H9 (cell line): ENCODE results near the gene DHX40. TPM values are rescaled to one million over a fixed set of nuclear protein-coding genes. Genes with fewer than 3 reads are reported as not detected.

Source experiments
- DNase-seq: peaks from one replicate; pipeline ENCODE4 v3.0.0-alpha.2; 2017
- H2AFZ ChIP-seq: one replicate; pipeline ENCODE4 v1.6.1; 2013; ENCODE audit warnings: mild to moderate bottlenecking, low read length, control low read depth, moderate library complexity
- H2AK5ac ChIP-seq: 2 replicates; pipeline ENCODE4 v1.6.1; 2013; ENCODE audit warnings: low read length, control low read depth, mixed read lengths; ENCODE audit not compliant: insufficient read length
- H2BK120ac ChIP-seq: one replicate; pipeline ENCODE4 v1.6.1; 2013; ENCODE audit warnings: low read depth, mild to moderate bottlenecking, low read length, control low read depth, inconsistent platforms; ENCODE audit not compliant: poor library complexity, severe bottlenecking
- H2BK12ac ChIP-seq: 2 replicates; pipeline ENCODE4 v1.6.1; 2013; ENCODE audit warnings: low read length, control low read depth, mixed read lengths, low read depth; ENCODE audit not compliant: insufficient read length
- H2BK15ac ChIP-seq: 2 replicates; pipeline ENCODE4 v1.6.1; 2013; ENCODE audit warnings: low read depth, low read length, control low read depth
- H2BK20ac ChIP-seq: one replicate; pipeline ENCODE4 v1.6.1; 2013; ENCODE audit warnings: low read depth, mild to moderate bottlenecking, low read length, control low read depth, inconsistent platforms; ENCODE audit not compliant: poor library complexity, severe bottlenecking
- H2BK5ac ChIP-seq: 2 replicates; pipeline ENCODE4 v1.6.1; 2013; ENCODE audit warnings: low read length, control low read depth, mixed read lengths; ENCODE audit not compliant: insufficient read length
- H3K14ac ChIP-seq: 2 replicates; pipeline ENCODE4 v1.6.1; 2013; ENCODE audit warnings: low read length, control low read depth; ENCODE audit not compliant: insufficient read depth
- H3K18ac ChIP-seq: 2 replicates; pipeline ENCODE4 v1.6.1; 2013; ENCODE audit warnings: low read depth, mild to moderate bottlenecking, mixed read lengths, low read length, control low read depth; ENCODE audit not compliant: insufficient read length
- H3K23ac ChIP-seq: 2 replicates; pipeline ENCODE4 v1.6.1; 2013; ENCODE audit warnings: low read length, control low read depth, mixed read lengths, low read depth; ENCODE audit not compliant: insufficient read length
- H3K23me2 ChIP-seq: 2 replicates; pipeline ENCODE4 v1.6.1; 2013; ENCODE audit warnings: low read depth, mild to moderate bottlenecking, mixed read lengths, low read length, control low read depth; ENCODE audit not compliant: insufficient read length, poor library complexity, severe bottlenecking
- H3K27ac ChIP-seq: 2 replicates; pipeline ENCODE4 v1.5.1; 2013; ENCODE audit warnings: low read length, control low read depth, mixed read lengths, low read depth; ENCODE audit not compliant: insufficient read length
- H3K27me3 ChIP-seq: 2 replicates; pipeline ENCODE4 v1.6.1; 2013; ENCODE audit warnings: low read length, control low read depth, inconsistent platforms; ENCODE audit not compliant: insufficient read depth
- H3K4ac ChIP-seq: 2 replicates; pipeline ENCODE4 v1.6.1; 2013; ENCODE audit warnings: low read depth, mild to moderate bottlenecking, control low read depth, inconsistent platforms, low read length, moderate library complexity
- H3K4me1 ChIP-seq: 2 replicates; pipeline ENCODE4 v1.6.1; 2013; ENCODE audit warnings: low read length, control low read depth, inconsistent platforms; ENCODE audit not compliant: insufficient read depth
- H3K4me2 ChIP-seq: 2 replicates; pipeline ENCODE4 v1.6.1; 2013; ENCODE audit warnings: low read length, control low read depth, mixed read lengths; ENCODE audit not compliant: insufficient read length, insufficient read depth
- H3K56ac ChIP-seq: 2 replicates; pipeline ENCODE4 v1.6.1; 2013; ENCODE audit warnings: low read depth, mild to moderate bottlenecking, mixed read lengths, low read length, control low read depth; ENCODE audit not compliant: insufficient read length
- H3K79me1 ChIP-seq: 2 replicates; pipeline ENCODE4 v1.6.1; 2013; ENCODE audit warnings: low read depth, mild to moderate bottlenecking, moderate library complexity, low read length, control low read depth, inconsistent platforms; ENCODE audit not compliant: insufficient read depth, poor library complexity, severe bottlenecking
- H3K79me2 ChIP-seq: 2 replicates; pipeline ENCODE4 v1.6.1; 2013; ENCODE audit warnings: low read length, control low read depth, inconsistent platforms; ENCODE audit not compliant: insufficient read depth
- H3K9ac ChIP-seq: 2 replicates; pipeline ENCODE4 v1.6.1; 2013; ENCODE audit warnings: low read length, control low read depth, mixed read lengths; ENCODE audit not compliant: insufficient read length; ENCODE audit errors: extremely low read depth
- H3K9me3 ChIP-seq: one replicate; pipeline ENCODE4 v1.6.1; 2013; ENCODE audit warnings: low read depth, low read length, inconsistent platforms; ENCODE audit not compliant: control insufficient read depth
- H3T11ph ChIP-seq: one replicate; pipeline ENCODE4 v1.6.1; 2013; ENCODE audit warnings: mild to moderate bottlenecking, low read length, control low read depth, inconsistent platforms
- H4K20me1 ChIP-seq: one replicate; pipeline ENCODE4 v1.6.1; 2013; ENCODE audit not compliant: control insufficient read depth, insufficient read length, insufficient read depth
- H4K5ac ChIP-seq: 2 replicates; pipeline ENCODE4 v1.6.1; 2013; ENCODE audit warnings: low read depth, mild to moderate bottlenecking, mixed read lengths, low read length, control low read depth; ENCODE audit not compliant: insufficient read length
- H4K8ac ChIP-seq: replicated peaks from 2 replicates; pipeline ENCODE4 v1.6.1; 2013; ENCODE audit warnings: low read length, control low read depth, mixed read lengths, low read depth; ENCODE audit not compliant: insufficient read length
- H4K91ac ChIP-seq: 2 replicates; pipeline ENCODE4 v1.6.1; 2013; ENCODE audit warnings: low read depth, mild to moderate bottlenecking, moderate library complexity, mixed read lengths, low read length, control low read depth; ENCODE audit not compliant: insufficient read length
- H3K27ac Mint-ChIP-seq, 3 experiments: 2 replicates in 2 of 3; 3 replicates in 1 of 3; pipeline ENCODE4 v1.8.0; 2020 to 2021; ENCODE audit warnings: mixed read lengths in 3 of 3, mild to moderate bottlenecking in 1 of 3, moderate library complexity in 1 of 3
- H3K27me3 Mint-ChIP-seq: 2 replicates; pipeline ENCODE4 v1.8.0; 2021; ENCODE audit warnings: low read depth, mild to moderate bottlenecking, moderate library complexity, mixed read lengths
- H3K36me3 Mint-ChIP-seq, 3 experiments: 2 replicates in 2 of 3; 3 replicates in 1 of 3; pipeline ENCODE4 v1.8.0; 2020 to 2021; ENCODE audit warnings: low read depth in 3 of 3, mixed read lengths in 3 of 3; ENCODE audit not compliant: insufficient read depth in 1 of 3
- H3K4me1 Mint-ChIP-seq, 2 experiments: 2 replicates each; pipeline ENCODE4 v1.8.0; 2020; ENCODE audit warnings: mixed read lengths in 2 of 2
- H3K4me3 Mint-ChIP-seq, 2 experiments: 2 replicates in 1 of 2; 3 replicates in 1 of 2; pipeline ENCODE4 v1.8.0; 2020 to 2021; ENCODE audit warnings: mild to moderate bottlenecking in 2 of 2, mixed read lengths in 2 of 2, moderate library complexity in 1 of 2
- H3K9me3 Mint-ChIP-seq, 2 experiments: 2 replicates in 1 of 2; 3 replicates in 1 of 2; pipeline ENCODE4 v1.8.0; 2020; ENCODE audit warnings: mild to moderate bottlenecking in 2 of 2, mixed read lengths in 2 of 2, moderate library complexity in 1 of 2
- CTCF ChIP-seq: fragments of 200-600 bp; sonication (generic); conservative IDR thresholded peaks from 3 replicates; pipeline ENCODE4 v1.8.0; 2021; ENCODE audit warnings: antibody characterized with exemption, mild to moderate bottlenecking
- WGBS: extraction: QIAGEN DNeasy Blood & Tissue Kit; methylation state at CpG from one replicate; pipeline ENCODE4 v1.1.7; 2013; ENCODE audit warnings: missing lambda C conversion rate, low lambda C conversion rate, mixed read lengths; ENCODE audit not compliant: insufficient read length; ENCODE audit errors: extremely low coverage; 5-methylcytosine and 5-hydroxymethylcytosine counted together
- long read RNA-seq: library from polyadenylated mRNA; unstranded; transcript quantifications from one replicate; pipeline ENCODE4 v2.0.0, GENCODE V29; 2020
- total RNA-seq: library from RNA; stranded (reverse); gene quantifications from 2 replicates; pipeline ENCODE4 v1.2.1, GENCODE V29; 2021

The DHX40 gene
- total RNA-seq, result 27.6 and 28.8 TPM in 2 replicates
- long read RNA-seq, transcript DHX40-201 (18 exons, 3,660 nt), result major isoform, 63 of 102 reads
- long read RNA-seq, partial matches to known transcripts, result 10 of 102 reads
- long read RNA-seq, other reads (novel, unspliced or antisense), result 29 of 102 reads

GRCh38 chr17:59565171-59565958, at the start of gene DHX40:
DHX40 (plus strand) TSS chr17:59565610; CDS start chr17:59565672, 62 bp downstream.
- H3K79me2 ChIP-seq, result no peaks in the 10 kb centered on the region
- H3K27me3 Mint-ChIP-seq, result peaks cover 25% of the 10 kb centered on the region

More at GRCh38 chr17:59565171-59565958, at the start of gene DHX40:
- Mint-ChIP-seq H3K4me3 (peak within 1 kb of the TSS; percentile 99 to 100), H3K4me1 (peaks cover 4 to 5% of the 10 kb centered on the region in 2 experiments), H3K9me3 (peaks cover 13 to 14% of the 10 kb centered on the region in 2 experiments), H3K36me3 (peaks cover 8 to 12% (median 10%) of the 10 kb centered on the region in 3 experiments), H3K27ac (peak within 1 kb of the TSS; percentile 99 to 100 (median 99); a peak in 6 of 7 replicates)
- no CpG with 5 or more reads among the region's 62 CpGs for WGBS
- H3K9me3 ChIP-seq, result peaks cover 3% of the 10 kb centered on the region
- H2BK120ac ChIP-seq, result no peak within 1 kb of the TSS
- H3K4ac ChIP-seq, result no peak within 1 kb of the TSS
- no peak within 1 kb of the TSS for H3K27ac ChIP-seq
- H2BK5ac ChIP-seq, result no peak within 1 kb of the TSS
- H3K23ac ChIP-seq, result no peak within 1 kb of the TSS
- peak; percentile 96 for DNase-seq
- peak within 1 kb of the TSS; percentile 3 for H4K5ac ChIP-seq
- no peak within 1 kb of the TSS for H2AFZ ChIP-seq
- no peak within 1 kb of the TSS for H4K91ac ChIP-seq
- H3K14ac ChIP-seq, result peak within 1 kb of the TSS; percentile 80; the same call in 1 of the 2 replicates
- H2BK20ac ChIP-seq, result no peak within 1 kb of the TSS
- peaks cover 4% of the 10 kb centered on the region for H3K23me2 ChIP-seq
- no peak within 1 kb of the TSS for H3K56ac ChIP-seq
- H2BK15ac ChIP-seq, result no peak within 1 kb of the TSS
- H2BK12ac ChIP-seq, result no peak within 1 kb of the TSS
- H3K4me2 ChIP-seq, result peak within 1 kb of the TSS; percentile 73
- H2AK5ac ChIP-seq, result no peak within 1 kb of the TSS
- H3K9ac ChIP-seq, result peak within 1 kb of the TSS; percentile 60
- H3K4me1 ChIP-seq, result no peaks in the 10 kb centered on the region
- no peaks in the 10 kb centered on the region for H3K79me1 ChIP-seq
- H3K18ac ChIP-seq, result peak within 1 kb of the TSS; percentile 93
- TF ChIP-seq CTCF, result no peak
- H4K20me1 ChIP-seq, result no peaks in the 10 kb centered on the region
- peaks cover 9% of the 10 kb centered on the region; the same call in 1 of the 2 replicates for H3K27me3 ChIP-seq
- H4K8ac ChIP-seq, result no peak within 1 kb of the TSS
- no peak within 1 kb of the TSS for H3T11ph ChIP-seq
